H1 (cell line): ENCODE results near the gene BAZ2A. TPM values are rescaled to one million over a fixed set of nuclear protein-coding genes. Genes with fewer than 3 reads are reported as not detected.
A peak's percentile ranks its signal among the peaks of the same experiment; 100 is the strongest.

Experiments
- CTCF ChIA-PET: fragments of 300-600 bp; sonication (Branson Sonifier 250); formaldehyde crosslinking; loops from one replicate; lab custom pipeline; 2021; ENCODE audit not compliant: partially characterized antibody; lab: Charles Lee
- POLR2A ChIA-PET: fragments of 300-600 bp; sonication (Branson Sonifier 250); formaldehyde crosslinking; loops from one replicate; lab custom pipeline; 2021; ENCODE audit warnings: inconsistent platforms; ENCODE audit not compliant: partially characterized antibody; lab: Charles Lee
- DNase-seq, 2 experiments: peaks; one replicate each; pipeline versions ENCODE4 v3.0.0 to v3.0.0-alpha.2; 2010 to 2022; ENCODE audit warnings: low spot score in 2 of 2, low read depth in 1 of 2, mixed read lengths in 1 of 2
- FAIRE-seq: peaks from 2 replicates; lab custom pipeline; 2011; peaks lifted over from hg19 to GRCh38; lab: Jason Lieb, UNC
- H2AFZ ChIP-seq: 2 replicates; pipeline ENCODE4 v1.8.1; 2012; ENCODE audit warnings: low read length, inconsistent platforms
- H2AK5ac ChIP-seq: 2 replicates; pipeline ENCODE4 v1.6.1; 2013; ENCODE audit warnings: low read depth, low read length
- H2BK120ac ChIP-seq: replicated peaks from 2 replicates; pipeline ENCODE3; 2013; ENCODE audit warnings: low read depth, low read length, inconsistent platforms
- H2BK12ac ChIP-seq: 2 replicates; pipeline ENCODE4 v1.6.1; 2013; ENCODE audit warnings: low read depth, low read length
- H2BK15ac ChIP-seq: 2 replicates; pipeline ENCODE4 v1.6.1; 2013; ENCODE audit warnings: low read length
- H2BK20ac ChIP-seq: 2 replicates; pipeline ENCODE4 v1.6.1; 2013; ENCODE audit warnings: low read length
- H2BK5ac ChIP-seq: 2 replicates; pipeline ENCODE4 v1.6.1; 2013; ENCODE audit warnings: low read depth, low read length
- H3K14ac ChIP-seq: 2 replicates; pipeline ENCODE4 v1.6.1; 2013; ENCODE audit warnings: inconsistent platforms; ENCODE audit not compliant: insufficient read length
- H3K18ac ChIP-seq: 2 replicates; pipeline ENCODE4 v1.6.1; 2013; ENCODE audit warnings: low read length; ENCODE audit errors: extremely low read depth
- H3K23ac ChIP-seq: 2 replicates; pipeline ENCODE4 v1.6.1; 2013; ENCODE audit warnings: inconsistent platforms; ENCODE audit not compliant: insufficient read length
- H3K23me2 ChIP-seq: 2 replicates; pipeline ENCODE4 v1.6.1; 2013; ENCODE audit warnings: low read depth, low read length
- H3K27ac ChIP-seq: 2 replicates; pipeline ENCODE4 v1.6.1; 2011; ENCODE audit warnings: low read depth, low read length, inconsistent platforms
- H3K27me3 ChIP-seq, 4 experiments: replicated peaks in 1 of 4; 1 replicate in 1 of 4; 2 replicates in 3 of 4; pipeline versions ENCODE4 v1.6.1 to v1.8.1; 2011 to 2013; ENCODE audit warnings: low read length in 3 of 4, mild to moderate bottlenecking in 3 of 4, inconsistent platforms in 2 of 4, mixed read lengths in 2 of 4, moderate library complexity in 1 of 4; ENCODE audit not compliant: control insufficient read depth in 3 of 4, insufficient read depth in 3 of 4; ENCODE audit errors: extremely low read depth in 1 of 4
- H3K36me3 ChIP-seq, 4 experiments: 2 replicates each; pipeline versions ENCODE4 v1.6.1 to v1.8.1; 2011 to 2013; ENCODE audit warnings: mild to moderate bottlenecking in 4 of 4, low read length in 3 of 4, moderate library complexity in 2 of 4, control low read depth in 1 of 4, inconsistent platforms in 1 of 4; ENCODE audit not compliant: insufficient read depth in 4 of 4, control insufficient read depth in 2 of 4
- H3K4ac ChIP-seq: replicated peaks from 2 replicates; pipeline ENCODE3; 2013; ENCODE audit warnings: low read length, low read depth, mixed read lengths, inconsistent platforms; ENCODE audit not compliant: insufficient read length
- H3K4me1 ChIP-seq, 4 experiments: replicated peaks in 1 of 4; 1 replicate in 1 of 4; 2 replicates in 3 of 4; pipeline versions ENCODE4 v1.6.1 to v1.8.1; 2011 to 2013; ENCODE audit warnings: low read length in 3 of 4, inconsistent platforms in 2 of 4, mixed read lengths in 1 of 4; ENCODE audit not compliant: insufficient read depth in 4 of 4, control insufficient read depth in 3 of 4
- H3K4me2 ChIP-seq, 2 experiments: 2 replicates each; pipeline versions ENCODE4 v1.6.1 to v1.8.1; 2011 to 2013; ENCODE audit warnings: low read depth in 2 of 2, low read length in 2 of 2, control low read depth in 1 of 2, inconsistent platforms in 1 of 2, mild to moderate bottlenecking in 1 of 2; ENCODE audit not compliant: insufficient read depth in 1 of 2
- H3K4me3 ChIP-seq, 4 experiments: fragments of 200-600, 300-600 bp in 1 of 4; sonication (generic), shearing (Covaris generic), sonication (Bioruptor Twin) in 1 of 4; 2 replicates each; pipeline versions ENCODE4 v1.5.1 to v1.8.1; 2011 to 2016; ENCODE audit warnings: low read length in 4 of 4, low read depth in 3 of 4, control low read depth in 2 of 4, inconsistent platforms in 2 of 4, mild to moderate bottlenecking in 2 of 4, mixed read lengths in 1 of 4, moderate library complexity in 1 of 4; ENCODE audit not compliant: insufficient read depth in 2 of 4; ENCODE audit errors: extremely low read depth in 1 of 4
- H3K56ac ChIP-seq: replicated peaks from 2 replicates; pipeline ENCODE3; 2013; ENCODE audit warnings: low read depth, mild to moderate bottlenecking, mixed read lengths, low read length, inconsistent platforms; ENCODE audit not compliant: insufficient read length
- H3K79me1 ChIP-seq: 2 replicates; pipeline ENCODE4 v1.6.1; 2013; ENCODE audit warnings: low read depth, low read length, control low read depth
- H3K79me2 ChIP-seq, 2 experiments: 2 replicates each; pipeline versions ENCODE4 v1.6.1 to v1.8.1; 2012 to 2013; ENCODE audit warnings: low read length in 2 of 2, mild to moderate bottlenecking in 2 of 2, inconsistent platforms in 1 of 2; ENCODE audit not compliant: insufficient read depth in 2 of 2, control insufficient read depth in 1 of 2
- H3K9ac ChIP-seq, 4 experiments: replicated peaks in 1 of 4; 1 replicate in 1 of 4; 2 replicates in 3 of 4; pipeline versions ENCODE4 v1.6.1 to v1.8.1; 2011 to 2013; ENCODE audit warnings: low read depth in 3 of 4, low read length in 3 of 4, control low read depth in 2 of 4, mild to moderate bottlenecking in 2 of 4, moderate library complexity in 2 of 4, inconsistent platforms in 1 of 4; ENCODE audit errors: extremely low read depth in 1 of 4
- H3K9me3 ChIP-seq, 2 experiments: 2 replicates each; pipeline versions ENCODE4 v1.6.1 to v1.8.1; 2012 to 2013; ENCODE audit warnings: mild to moderate bottlenecking in 2 of 2, moderate library complexity in 2 of 2, control low read depth in 1 of 2, inconsistent platforms in 1 of 2, low read depth in 1 of 2, low read length in 1 of 2, mixed read lengths in 1 of 2; ENCODE audit not compliant: insufficient read depth in 2 of 2
- H4K20me1 ChIP-seq, 2 experiments: replicated peaks in 1 of 2; 2 replicates each; pipeline versions ENCODE3 to v1.8.1; 2011 to 2013; ENCODE audit warnings: inconsistent platforms in 2 of 2, low read length in 2 of 2, mild to moderate bottlenecking in 1 of 2; ENCODE audit not compliant: insufficient read depth in 2 of 2, control insufficient read depth in 1 of 2
- H4K5ac ChIP-seq: 2 replicates; pipeline ENCODE4 v1.6.1; 2013; ENCODE audit warnings: low read length, low read depth, mixed read lengths, inconsistent platforms; ENCODE audit not compliant: insufficient read length
- H4K8ac ChIP-seq: 2 replicates; pipeline ENCODE4 v1.8.0; 2013; ENCODE audit warnings: mild to moderate bottlenecking, moderate library complexity, low read length, inconsistent platforms; ENCODE audit not compliant: insufficient read depth; ENCODE audit errors: extremely low read depth
- H4K91ac ChIP-seq: replicated peaks from 2 replicates; pipeline ENCODE3; 2013; ENCODE audit warnings: low read length, mixed read lengths, inconsistent platforms; ENCODE audit not compliant: insufficient read length
- ASH2L ChIP-seq: fragments of 200-600, 300-600 bp; sonication (generic); IDR thresholded peaks from one replicate; pipeline ENCODE4 v1.7.1; 2017; ENCODE audit warnings: low read length
- POLR2A ChIP-seq, 2 experiments: IDR thresholded peaks; 1 replicate in 1 of 2; 2 replicates in 1 of 2; pipeline ENCODE4 v1.6.1; 2011; ENCODE audit warnings: low read depth in 2 of 2, low read length in 2 of 2, mild to moderate bottlenecking in 2 of 2; ENCODE audit errors: control extremely low read depth in 1 of 2
- POLR2AphosphoS5 ChIP-seq: IDR thresholded peaks from 2 replicates; pipeline ENCODE4 v1.6.1; 2011; ENCODE audit warnings: low read depth, low read length
- SIN3A ChIP-seq, 2 experiments: IDR thresholded peaks in 1 of 2; conservative IDR thresholded peaks in 1 of 2; 2 replicates each; pipeline ENCODE4 v1.6.1; 2011 to 2012; ENCODE audit warnings: low read length in 2 of 2, improper control_type of control experiment in 1 of 2, low read depth in 1 of 2, mild to moderate bottlenecking in 1 of 2
- WGBS, 2 experiments: shearing (Covaris generic) in 1 of 2; methylation state at CpG; one replicate each; pipeline versions ENCODE4 v1.1.6 to v1.1.7; 2013 to 2015; ENCODE audit warnings: low lambda C conversion rate in 2 of 2, mixed read lengths in 2 of 2, inconsistent platforms in 1 of 2, low coverage in 1 of 2, missing lambda C conversion rate in 1 of 2; ENCODE audit not compliant: insufficient replicate concordance in 2 of 2, insufficient coverage in 1 of 2, insufficient read length in 1 of 2; ENCODE audit errors: extremely low coverage in 1 of 2, missing lambda C conversion rate in 1 of 2; 5-methylcytosine and 5-hydroxymethylcytosine counted together
- polyA plus RNA-seq, 7 experiments: library from polyadenylated mRNA; depleted of rRNA in 3 of 7; stranded (reverse) in 5 of 7; unstranded in 2 of 7; fragments of >200 nt in 5 of 7; fragments of 200-250 nt in 2 of 7; gene quantifications; 1 replicate in 5 of 7; 2 replicates in 1 of 7; 4 replicates in 1 of 7; pipeline versions ENCODE4 v1.2.1 to v1.2.3, GENCODE V29; 2011 to 2013; ENCODE audit warnings: missing spikeins in 2 of 7, mixed read lengths in 2 of 7
- total RNA-seq: library from RNA; stranded (reverse); fragmentation: NEBNext Ultra II Directional; extraction: Animal tissue kit (Norgen Biotek cat#: 25700); gene quantifications from 2 replicates; pipeline ENCODE4 v1.2.1, GENCODE V29; 2021

The BAZ2A gene
- total and polyA plus RNA-seq, 2 of the 8 experiments (the other 6 are each of a cell fraction or from before 2014, with no cell fraction given), result 52.0 to 110 TPM

GRCh38 chr12:56678852-56679251 is 48.7 kb upstream of the BAZ2A start:
- Histone ChIP-seq H4K91ac (no peak overlapping the region), H4K20me1 (peaks cover 28 to 32% of the 10 kb centered on the region in 2 experiments)
- POLR2A ChIA-PET, result interaction anchor here (0.8 to 52.4 kb wide), 10 partner anchors 7 to 408 kb away, joined by 3 to 1406 read pairs (median 4); partner anchors contain the start of genes NACA, PRIM1 and PTGES3

More at GRCh38 chr12:56678852-56679251, 48.7 kb upstream of the BAZ2A start:
- FAIRE-seq (no peak), DNase-seq (no peak)
- no peak overlapping the region for H2BK20ac ChIP-seq
- TF ChIP-seq SIN3A (conservative IDR thresholded peaks at IDR 0.05 in 1 of 2, IDR thresholded peaks at IDR 0.05 in 1 of 2; ENCODE audit: low read depth in 1 of 2, low read length in 2 of 2), result no peak
- TF ChIP-seq POLR2A (IDR thresholded peaks at IDR 0.05; ENCODE audit: control extremely low read depth in 1 of 2, low read depth in 2 of 2, low read length in 2 of 2), result peak in 1 of 2 experiments; percentile 49; a peak in 2 of 3 replicates
- TF ChIP-seq POLR2AphosphoS5, result peak; percentile 65; the same call in 1 of the 2 replicates
- TF ChIP-seq ASH2L, result no peak
- no peak overlapping the region for H3K18ac ChIP-seq
- H3K23ac ChIP-seq, result no peak overlapping the region
- H3K14ac ChIP-seq, result no peak overlapping the region
- no peak overlapping the region for H2AFZ ChIP-seq
- H3K79me2 ChIP-seq, result peaks cover 71 to 98% of the 10 kb centered on the region in 2 experiments
- H4K5ac ChIP-seq, result no peak overlapping the region
- no peak overlapping the region for H4K8ac ChIP-seq
- H3K56ac ChIP-seq, result no peak overlapping the region
- H3K4me1 ChIP-seq, result peaks cover 0 to 3% (median 0%) of the 10 kb centered on the region in 4 experiments; a peak in 3 of 7 replicates
- H2BK12ac ChIP-seq, result no peak overlapping the region
- peaks cover 0 to 26% (median 2%) of the 10 kb centered on the region in 4 experiments; a peak in 3 of 8 replicates for H3K36me3 ChIP-seq
- no peak overlapping the region for H2AK5ac ChIP-seq
- H2BK15ac ChIP-seq, result no peak overlapping the region
- no peaks in the 10 kb centered on the region for H3K9me3 ChIP-seq
- no peak overlapping the region for H3K4ac ChIP-seq
- no peak overlapping the region for H3K4me2 ChIP-seq
- H3K27ac ChIP-seq, result no peak overlapping the region
- no peak overlapping the region for H2BK5ac ChIP-seq
- no peak overlapping the region for H3K4me3 ChIP-seq
- peaks cover 3% of the 10 kb centered on the region; the same call in 1 of the 2 replicates for H3K79me1 ChIP-seq
- no peak overlapping the region for H3K9ac ChIP-seq
- H2BK120ac ChIP-seq, result no peak overlapping the region
- H3K27me3 ChIP-seq, result no peaks in the 10 kb centered on the region
- H3K23me2 ChIP-seq, result no peaks in the 10 kb centered on the region
- WGBS, 2 experiments, result 88% methylated on average over 2 of the region's 2 CpGs; no CpG with 5 or more reads in 1 of the 2 experiments
- CTCF ChIA-PET, result interaction anchor here (1.0 to 1.1 kb wide), 2 partner anchors 49 to 88 kb away, joined by 3 to 4 read pairs; no protein-coding TSS in a partner anchor
